Measurements from ENCODE around the gene PRR18.

Gene PRR18

DNA sequence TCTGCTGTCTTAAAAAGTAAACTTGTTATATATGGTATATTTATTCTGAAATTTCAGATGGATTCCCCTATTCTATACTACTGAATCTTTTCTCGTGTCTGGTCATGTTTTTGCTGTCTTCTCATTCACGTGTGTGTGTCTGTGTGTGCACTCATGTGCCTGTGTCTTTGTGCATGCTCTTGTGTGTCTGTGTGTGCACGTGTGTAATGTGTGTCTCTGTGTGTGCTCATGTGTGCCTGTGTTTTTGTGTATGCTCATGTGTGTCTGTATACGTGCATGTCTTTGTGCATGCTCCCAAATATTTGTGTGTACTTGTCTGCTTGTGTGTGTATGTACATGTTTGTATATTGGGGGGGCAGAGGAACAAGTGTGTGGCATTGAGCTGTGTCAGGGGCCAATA is 34.0 kb downstream of the PRR18 start:
- DNase-seq = no peak

GRCh38 chr6:166271376-166271765 is 36.8 kb downstream of the PRR18 start:
- no peak for DNase-seq

GRCh38 chr6:166270706-166271375 is 37.4 kb downstream of the PRR18 start:
- DNase-seq = no peak

GRCh38 chr6:166269301-166270039 is 38.7 kb downstream of the PRR18 start:
- no peak for DNase-seq

DNA sequence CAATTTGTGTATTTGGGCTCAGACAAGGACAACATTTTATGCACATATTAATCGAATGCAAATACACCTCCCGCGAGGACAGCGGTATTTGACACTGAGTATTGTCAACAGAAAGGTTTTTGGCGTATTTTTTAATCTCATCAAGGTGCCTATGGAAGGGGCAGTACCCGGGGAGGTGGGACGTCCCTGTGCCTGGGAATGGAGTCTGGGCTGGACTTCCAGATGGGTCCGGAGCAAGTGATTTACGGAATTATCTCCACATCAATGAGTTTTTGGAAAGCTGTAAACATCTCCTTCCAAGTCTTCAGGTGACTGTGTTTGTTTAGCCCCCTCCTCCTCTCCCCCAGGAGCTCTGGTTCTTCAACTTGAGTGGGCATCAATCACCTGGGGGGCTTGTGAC is 39.8 kb downstream of the PRR18 start:
- no peak for DNase-seq

GRCh38 chr6:166267526-166267925 is 40.7 kb downstream of the PRR18 start:
- DNase-seq = no peak

DNA sequence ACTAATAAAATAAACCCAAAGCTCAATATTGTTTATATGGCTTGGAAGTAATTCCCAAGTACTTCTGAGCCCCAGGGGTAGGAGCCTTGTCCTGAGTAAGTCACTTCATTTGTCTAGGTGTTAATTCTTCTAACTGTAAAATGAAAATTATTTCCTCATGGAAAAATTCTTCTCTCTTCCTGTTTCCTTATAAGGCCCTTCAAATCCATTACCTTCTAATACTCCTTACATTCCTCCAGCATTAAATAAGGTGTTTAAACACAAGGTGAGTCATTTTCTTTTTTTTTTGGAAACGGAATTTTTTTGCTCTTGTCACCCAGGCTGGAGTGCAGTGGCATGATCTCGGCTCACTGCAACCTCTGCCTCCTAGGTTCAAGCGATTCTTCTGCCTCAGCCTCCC is 41.9 kb downstream of the PRR18 start:
- no peak for DNase-seq

DNA sequence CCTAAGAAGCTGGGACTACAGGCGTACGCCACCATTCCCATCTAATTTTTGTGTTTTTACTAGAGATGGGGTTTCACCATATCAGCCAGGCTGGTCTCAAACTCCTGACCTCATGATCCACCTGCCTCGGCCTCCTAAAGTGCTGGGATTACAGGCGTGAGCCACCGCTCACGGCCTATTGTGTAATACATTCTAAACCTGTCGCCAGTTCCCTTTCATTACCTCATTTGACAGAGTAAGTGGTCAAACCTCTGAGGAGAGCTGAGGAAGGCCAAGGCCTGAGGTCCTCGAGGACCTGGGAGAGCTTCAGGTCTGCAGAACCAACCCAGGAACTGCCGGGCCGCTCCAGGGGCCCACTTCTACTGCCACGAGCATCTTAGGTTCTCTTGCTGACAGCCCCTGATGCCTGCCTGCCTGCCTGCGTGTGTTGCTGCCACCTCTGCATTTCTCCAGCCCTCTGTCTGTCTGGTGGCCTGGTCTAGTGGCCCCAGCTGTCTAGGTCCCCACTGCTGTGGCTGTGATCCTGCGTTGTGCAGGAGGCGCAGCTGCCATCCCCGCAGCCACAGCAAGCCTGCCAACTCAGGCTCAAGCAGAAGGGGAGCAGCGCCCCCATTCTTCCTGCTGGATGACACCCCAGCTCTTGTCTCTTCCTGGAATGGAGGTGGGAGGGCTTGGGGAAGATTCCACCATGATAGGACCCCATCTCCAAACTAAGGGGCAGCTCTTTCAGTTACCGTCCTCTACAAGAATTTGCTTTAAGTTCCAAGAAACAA is 45.3 kb downstream of the PRR18 start:
- no peak for DNase-seq

- no peak for DNase-seq
These were observed 48.8 kb downstream of the PRR18 start for GRCh38 chr6:166259296-166259977.

- DNase-seq = no peak
These were observed 49.3 kb downstream of the PRR18 start for GRCh38 chr6:166258854-166259276.

DNA sequence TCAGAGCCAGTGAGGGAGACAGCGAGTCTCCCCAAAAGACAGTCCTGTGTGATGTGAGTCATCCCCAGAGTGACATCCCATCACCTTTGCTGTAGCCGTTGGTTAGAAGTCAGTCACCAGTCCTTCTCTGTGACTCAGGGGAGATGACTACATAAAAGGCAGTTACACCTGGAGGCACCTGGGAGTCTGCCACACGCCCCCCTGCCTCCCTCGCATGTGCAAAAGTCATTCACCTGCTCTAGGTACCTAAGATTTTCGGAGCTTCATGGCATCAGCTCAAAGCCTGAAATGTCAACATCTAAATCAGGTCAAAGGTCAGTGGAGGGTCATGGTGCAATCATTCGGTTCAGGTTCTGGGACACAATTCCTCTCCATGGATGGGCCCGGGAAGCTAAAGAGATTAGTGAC is 50.3 kb downstream of the PRR18 start:
- DNase-seq = no peak
